Cortex of kidney (tissue), 1 donor: ENCODE measurements around the gene BTF3.
"Not testable (repeated sequence)": the region's sequence is repeated elsewhere in the genome, so short reads cannot be mapped to it uniquely, and the experiment has no call there.

Source experiments
- DNase-seq: peaks from one replicate; lab custom pipeline; 2025; lab: John Stamatoyannopoulos, UW

Gene BTF3

GRCh38 chr5:73498057-73498992 is at the start of gene BTF3:
TSS of gene BTF3 (plus strand) at chr5:73498442. CDS start at chr5:73498668, 226 bp downstream.
- no peak for DNase-seq

- DNase-seq = no peak
These were observed 49.6 kb upstream of the BTF3 start, which contains the start of gene FOXD1 for GRCh38 chr5:73448463-73449136. TSS of gene FOXD1 (minus strand) at chr5:73448777. CDS start at chr5:73448362, 415 bp downstream.

- no peak for DNase-seq
These were observed 48.1 kb upstream of the BTF3 start for GRCh38 chr5:73450137-73450536.

GRCh38 chr5:73450672-73451223 is 47.5 kb upstream of the BTF3 start:
- DNase-seq = no peak

GRCh38 chr5:73451224-73452130 is 46.8 kb upstream of the BTF3 start:
- no peak for DNase-seq

- no peak for DNase-seq
These were observed 46.0 kb upstream of the BTF3 start for GRCh38 chr5:73452215-73452614.

- no peak for DNase-seq
These were observed 43.7 kb upstream of the BTF3 start for GRCh38 chr5:73454379-73455036.

- DNase-seq = not testable (repeated sequence)
These were observed 41.8 kb upstream of the BTF3 start for GRCh38 chr5:73456462-73456861.

- DNase-seq = no peak
These were observed 38.9 kb upstream of the BTF3 start for GRCh38 chr5:73459366-73459765.

- no peak for DNase-seq
These were observed 38.1 kb upstream of the BTF3 start for GRCh38 chr5:73460133-73460532.

GRCh38 chr5:73464016-73464745 is 34.1 kb upstream of the BTF3 start:
- no peak for DNase-seq

GRCh38 chr5:73468638-73469037 is 29.6 kb upstream of the BTF3 start:
- not testable (repeated sequence) for DNase-seq

- DNase-seq = no peak
These were observed 28.4 kb upstream of the BTF3 start for GRCh38 chr5:73469878-73470277.

GRCh38 chr5:73471654-73472053 is 26.6 kb upstream of the BTF3 start:
- no peak for DNase-seq

GRCh38 chr5:73472116-73472515 is 26.1 kb upstream of the BTF3 start:
- DNase-seq = no peak

GRCh38 chr5:73480500-73480899 is 17.7 kb upstream of the BTF3 start:
- DNase-seq = no peak

- no peak for DNase-seq
These were observed 15.7 kb upstream of the BTF3 start for GRCh38 chr5:73482383-73483136.

GRCh38 chr5:73483676-73484075 is 14.6 kb upstream of the BTF3 start:
- DNase-seq = no peak

- no peak for DNase-seq
These were observed 13.7 kb upstream of the BTF3 start for GRCh38 chr5:73484511-73484910.

GRCh38 chr5:73485715-73486114 is 12.5 kb upstream of the BTF3 start:
- no peak for DNase-seq
